SU-DHL-6 (cell line): ENCODE measurements around the gene CHD5.

ENCODE experiments used
- H2AFZ ChIP-seq: fragments of 200-600 bp; sonication (generic); 2 replicates; pipeline ENCODE4 v1.6.1; 2014; ENCODE audit warnings: low read depth, mild to moderate bottlenecking, moderate library complexity, mixed read lengths, antibody characterized with exemption, low read length; ENCODE audit not compliant: severe bottlenecking
- H3F3A ChIP-seq: fragments of 200-600 bp; shearing (Covaris generic); 2 replicates; pipeline ENCODE4 v1.6.0; 2016; ENCODE audit warnings: antibody characterized with exemption, mild to moderate bottlenecking; ENCODE audit not compliant: insufficient read depth
- H3K27ac ChIP-seq: fragments of 200-600 bp; sonication (generic); 2 replicates; pipeline ENCODE4 v1.5.1; 2016; ENCODE audit warnings: low read depth, mild to moderate bottlenecking, low read length, moderate library complexity, mixed read lengths
- H3K27me3 ChIP-seq: fragments of 200-600 bp; sonication (generic), shearing (Covaris generic); 2 replicates; pipeline ENCODE4 v1.6.0; 2014; ENCODE audit warnings: mild to moderate bottlenecking, low read length
- H3K36me3 ChIP-seq: fragments of 200-600 bp; sonication (generic); 2 replicates; pipeline ENCODE4 v1.6.1; 2014; ENCODE audit warnings: mild to moderate bottlenecking, low read length, mixed read lengths
- H3K4me2 ChIP-seq: fragments of 300-600, 200-600 bp; shearing (Covaris generic), sonication (generic); 2 replicates; pipeline ENCODE4 v1.6.0; 2014; ENCODE audit warnings: low read length, low read depth, mild to moderate bottlenecking; ENCODE audit not compliant: poor library complexity, severe bottlenecking
- H3K4me3 ChIP-seq: fragments of 200-600 bp; sonication (generic); 2 replicates; pipeline ENCODE4 v1.5.1; 2014; ENCODE audit warnings: antibody characterized with exemption, low read length, mild to moderate bottlenecking, mixed read lengths; ENCODE audit not compliant: insufficient read depth, poor library complexity, severe bottlenecking
- H3K79me2 ChIP-seq: fragments of 200-600 bp; sonication (generic); 2 replicates; pipeline ENCODE4 v1.6.1; 2014; ENCODE audit warnings: mild to moderate bottlenecking, low read length, moderate library complexity; ENCODE audit not compliant: insufficient read depth
- H3K9ac ChIP-seq: fragments of 200-600 bp; sonication (generic); 2 replicates; pipeline ENCODE4 v1.7.0; 2014; ENCODE audit warnings: mild to moderate bottlenecking, low read length
- H3K9me2 ChIP-seq: fragments of 200-600 bp; sonication (generic); replicated peaks from 2 replicates; pipeline ENCODE4 v1.6.1; 2014; ENCODE audit warnings: low read length; ENCODE audit not compliant: insufficient read depth
- H3K9me3 ChIP-seq: fragments of 200-600 bp; sonication (generic); 2 replicates; pipeline ENCODE4 v1.6.1; 2014; ENCODE audit warnings: low read length, mixed read lengths; ENCODE audit not compliant: insufficient read depth
- H4K20me1 ChIP-seq: fragments of 200-600 bp; sonication (generic); 2 replicates; pipeline ENCODE4 v1.6.1; 2014; ENCODE audit warnings: low read depth, mild to moderate bottlenecking, antibody characterized with exemption, low read length, moderate library complexity, mixed read lengths
- CTCF ChIP-seq: fragments of 200-600 bp; sonication (generic); IDR thresholded peaks from one replicate; pipeline ENCODE4 v1.5.1; 2017; ENCODE audit warnings: antibody characterized with exemption, mild to moderate bottlenecking, low read length, moderate library complexity; ENCODE audit not compliant: insufficient read depth, poor library complexity, severe bottlenecking
- EZH2phosphoT487 ChIP-seq: fragments of 200-600 bp; sonication (generic), shearing (Covaris generic); conservative IDR thresholded peaks from 2 replicates; pipeline ENCODE4 v1.6.1; 2018; ENCODE audit warnings: mild to moderate bottlenecking, antibody characterized with exemption, low read length, moderate library complexity, mixed read lengths

The CHD5 gene

GRCh38 chr1:6208723-6209660 is 28.9 kb upstream of the CHD5 start:
- Histone ChIP-seq H3K79me2 (no peaks in the 10 kb centered on the region), H3K36me3 (no peaks in the 10 kb centered on the region), H2AFZ (no peak overlapping the region), H3F3A (no peaks in the 10 kb centered on the region), H3K4me2 (no peak overlapping the region), H3K27me3 (no peaks in the 10 kb centered on the region), H3K9me3 (no peaks in the 10 kb centered on the region), H4K20me1 (no peaks in the 10 kb centered on the region), H3K4me3 (no peak overlapping the region), H3K9ac (no peak overlapping the region), H3K9me2 (no peaks in the 10 kb centered on the region), H3K27ac (no peak overlapping the region)
- TF ChIP-seq EZH2phosphoT487 = no peak
- no peak for TF ChIP-seq CTCF

- Histone ChIP-seq H3K9me2 (no peaks in the 10 kb centered on the region), H3K9ac (no peak overlapping the region), H3F3A (no peaks in the 10 kb centered on the region), H4K20me1 (no peaks in the 10 kb centered on the region), H3K79me2 (no peaks in the 10 kb centered on the region), H3K27me3 (no peaks in the 10 kb centered on the region), H3K4me3 (no peak overlapping the region), H3K9me3 (no peaks in the 10 kb centered on the region), H3K36me3 (no peaks in the 10 kb centered on the region), H3K4me2 (no peak overlapping the region), H2AFZ (no peak overlapping the region), H3K27ac (no peak overlapping the region)
- TF ChIP-seq EZH2phosphoT487 (no peak), CTCF (no peak)
Measured at GRCh38 chr1:6207921-6208320, 27.8 kb upstream of the CHD5 start.

GRCh38 chr1:6207075-6207885 is 27.2 kb upstream of the CHD5 start:
- H3K36me3 ChIP-seq = no peaks in the 10 kb centered on the region
- no peaks in the 10 kb centered on the region for H4K20me1 ChIP-seq
- no peaks in the 10 kb centered on the region for H3K9me3 ChIP-seq
- no peak for TF ChIP-seq EZH2phosphoT487
- no peak for TF ChIP-seq CTCF
- no peak overlapping the region for H3K27ac ChIP-seq
- H3F3A ChIP-seq = no peaks in the 10 kb centered on the region
- H3K4me3 ChIP-seq = no peak overlapping the region
- no peaks in the 10 kb centered on the region for H3K9me2 ChIP-seq
- H3K9ac ChIP-seq = no peak overlapping the region
- H3K4me2 ChIP-seq = no peak overlapping the region
- H3K79me2 ChIP-seq = no peaks in the 10 kb centered on the region
- no peak overlapping the region for H2AFZ ChIP-seq
- H3K27me3 ChIP-seq = no peaks in the 10 kb centered on the region
